HFF-Myc (cell line): ENCODE results near the gene TXNDC15.
A peak's percentile ranks its signal among the peaks of the same experiment; 100 is the strongest.

ENCODE experiments used
- DNase-seq: peaks from one replicate; pipeline ENCODE4 v3.0.0-alpha.2; 2011; ENCODE audit warnings: low read depth; ENCODE audit errors: extremely low read depth
- H3K4me3 ChIP-seq: replicated peaks from 2 replicates; pipeline ENCODE4 v1.5.1; 2011; ENCODE audit warnings: low read depth, mild to moderate bottlenecking, control low read depth, low read length
- CTCF ChIP-seq: IDR thresholded peaks from 2 replicates; pipeline ENCODE4 v1.5.1; 2012; ENCODE audit warnings: mild to moderate bottlenecking, low read depth, low read length, control low read depth; ENCODE audit errors: missing control alignments

The TXNDC15 gene

GRCh38 chr5:134913254-134913653 is 39.1 kb downstream of the TXNDC15 start:
- DNase-seq: no peak
- no peak for TF ChIP-seq CTCF
- H3K4me3 ChIP-seq: no peak overlapping the region

DNA sequence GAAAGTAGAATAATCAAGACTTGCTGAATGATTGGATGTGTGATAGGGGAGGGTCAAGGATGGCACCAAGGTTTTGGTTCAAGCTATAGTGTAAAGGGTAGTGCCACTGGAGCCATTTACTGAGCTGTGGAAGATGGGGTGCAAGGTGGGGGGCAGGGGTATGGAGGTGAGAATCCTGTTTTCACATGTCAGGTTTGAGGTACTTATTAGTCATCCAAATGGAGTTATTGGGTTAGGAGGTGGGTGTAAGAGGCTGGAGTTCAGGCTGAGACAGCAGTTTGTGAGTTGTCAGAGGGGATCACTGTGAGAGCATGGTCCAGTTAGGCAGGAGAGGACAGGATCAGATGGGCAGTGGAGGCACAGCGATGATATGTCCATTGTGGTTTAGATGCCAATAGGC is 39.6 kb downstream of the TXNDC15 start:
- no peak for TF ChIP-seq CTCF
- no peak overlapping the region for H3K4me3 ChIP-seq

GRCh38 chr5:134917070-134917815 is 43.1 kb downstream of the TXNDC15 start:
- peak; percentile 10 for TF ChIP-seq CTCF
- DNase-seq: no peak
- H3K4me3 ChIP-seq: no peak overlapping the region

More for the DNA sequence above, 39.6 kb downstream of the TXNDC15 start:
- no peak for DNase-seq

GRCh38 chr5:134918861-134919260 is 44.7 kb downstream of the TXNDC15 start:
- no peak overlapping the region for H3K4me3 ChIP-seq
- TF ChIP-seq CTCF: no peak
- DNase-seq: no peak

GRCh38 chr5:134920848-134921575 is 46.8 kb downstream of the TXNDC15 start:
- DNase-seq: no peak
- no peak for TF ChIP-seq CTCF
- H3K4me3 ChIP-seq: no peak overlapping the region

- TF ChIP-seq CTCF: no peak
- no peak overlapping the region for H3K4me3 ChIP-seq
- no peak for DNase-seq
These were observed 58.3 kb downstream of the TXNDC15 start for GRCh38 chr5:134932508-134932907.
